Measurements from ENCODE around the gene USHBP1.
"Not testable (repeated sequence)": the region's sequence is repeated elsewhere in the genome, so short reads cannot be mapped to it uniquely, and the experiment has no call there.

The USHBP1 gene

DNA sequence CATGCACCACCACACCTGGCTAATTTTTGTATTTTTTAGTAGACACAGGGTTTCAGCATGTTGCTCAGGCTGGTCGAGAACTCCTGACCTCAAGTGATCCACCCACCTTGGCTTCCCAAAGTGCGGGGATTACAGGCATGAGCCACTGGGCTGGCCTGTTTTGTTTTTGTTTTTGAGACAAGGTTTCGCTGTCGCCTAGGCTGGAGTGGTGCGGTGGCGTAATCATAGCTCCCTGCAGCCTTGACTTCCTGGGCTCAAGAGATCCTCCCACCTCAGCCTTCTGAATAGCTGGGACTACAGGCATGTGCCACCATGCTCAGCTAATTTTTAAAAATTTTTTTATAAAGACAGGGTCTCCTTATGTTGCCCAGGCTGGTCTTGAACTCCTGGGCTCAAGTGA is 31.0 kb upstream of the USHBP1 start:
- DNase-seq, result not testable (repeated sequence)

DNA sequence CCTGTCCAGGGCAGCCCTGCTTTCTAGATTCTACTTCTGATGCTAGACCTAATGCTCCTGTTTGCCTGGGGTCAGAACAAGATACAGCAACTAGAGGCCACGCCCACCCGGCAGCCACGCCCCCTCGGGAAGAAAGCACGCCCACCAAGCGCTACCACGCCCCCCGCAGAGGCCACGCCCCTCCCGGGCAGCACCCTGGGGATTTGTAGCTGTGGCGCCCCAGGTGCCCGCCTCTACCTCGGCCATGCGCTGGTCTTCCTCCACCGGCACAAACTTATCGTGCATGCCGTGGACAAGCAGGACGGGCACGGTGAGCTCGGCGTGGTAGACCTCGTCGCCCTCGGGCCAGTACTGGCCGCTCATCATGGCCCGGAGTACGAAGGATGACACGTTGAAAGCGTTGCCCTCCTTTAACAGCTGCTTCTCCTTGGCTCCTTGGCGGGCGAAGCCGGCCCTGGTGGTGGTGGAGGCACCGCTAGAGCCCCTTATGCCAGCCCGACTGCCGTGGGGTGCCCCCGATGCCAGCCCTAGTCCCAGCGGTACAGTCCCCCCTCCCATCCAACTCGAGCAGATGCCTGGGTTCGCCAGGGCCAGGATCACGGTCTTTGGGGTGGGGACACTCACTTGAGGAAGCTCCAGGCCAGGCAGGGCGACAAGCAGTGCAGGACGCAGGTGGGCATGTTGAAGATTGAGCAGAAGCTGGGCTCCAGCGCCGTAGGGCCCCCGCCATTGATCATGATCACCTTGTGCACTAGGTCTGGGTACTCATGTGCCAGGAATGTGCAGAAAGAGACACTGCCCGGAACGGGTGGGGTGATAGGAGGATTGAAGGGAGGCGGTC is 29.7 kb upstream of the USHBP1 start:
- DNase-seq, result no peak

DNA sequence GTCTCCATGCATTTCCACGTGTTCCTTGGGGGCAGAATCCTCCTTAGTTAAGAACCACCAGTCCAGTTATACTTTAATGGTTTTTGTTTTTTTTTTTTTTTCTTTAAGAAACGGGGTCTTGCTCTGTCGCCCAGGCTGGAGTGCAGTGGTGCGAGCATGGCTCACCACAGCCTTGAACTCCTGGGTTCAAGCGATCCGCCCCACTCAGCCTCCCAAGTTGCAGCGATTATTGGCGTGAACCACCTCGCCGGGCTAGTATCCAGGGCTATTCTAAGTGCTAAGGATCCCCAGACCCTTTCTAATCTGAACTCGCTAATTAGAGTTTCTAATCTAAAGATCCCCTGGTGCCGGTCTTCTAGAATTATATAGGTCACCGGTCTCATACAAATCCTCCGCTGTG is 29.1 kb upstream of the USHBP1 start:
- no peak for DNase-seq

DNA sequence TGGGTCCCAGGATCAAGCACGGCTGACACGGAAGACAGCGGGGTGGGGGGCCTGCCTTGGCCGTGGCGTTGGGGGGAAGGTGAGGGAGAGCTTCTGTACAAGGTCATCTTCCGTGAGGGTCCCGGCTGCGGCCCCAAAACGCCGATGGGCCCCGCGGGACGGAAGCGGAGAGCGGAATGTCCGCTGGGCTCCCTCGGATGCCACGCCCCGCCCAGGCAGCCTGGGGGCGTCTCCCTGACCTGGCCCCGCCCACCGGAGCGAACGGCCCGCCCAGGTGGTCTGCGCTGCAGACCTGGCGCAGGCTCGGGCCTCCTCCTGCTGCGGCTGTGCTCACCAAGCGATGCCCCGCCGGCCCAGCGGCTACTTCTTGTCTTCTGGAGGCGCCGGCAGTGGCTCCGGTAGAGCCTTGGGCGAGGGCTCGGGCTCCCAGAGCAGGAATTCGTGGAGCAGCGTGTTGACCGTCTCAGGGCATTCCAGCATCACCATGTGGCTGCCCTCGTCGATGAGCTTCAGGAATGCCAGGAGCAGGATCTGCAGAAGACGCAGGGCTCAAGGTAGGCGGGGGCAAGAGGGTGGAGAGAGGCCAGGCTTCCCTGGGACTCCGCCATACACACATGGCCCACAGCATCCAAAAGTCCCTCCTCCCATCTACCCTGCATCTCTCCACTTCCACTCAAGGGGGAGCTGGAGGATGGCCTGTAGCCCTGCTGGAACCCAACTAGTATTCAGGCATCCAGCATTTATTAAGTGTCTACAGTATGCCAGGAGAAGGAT is 27.9 kb upstream of the USHBP1 start:
- DNase-seq, result peak; percentile 86

DNA sequence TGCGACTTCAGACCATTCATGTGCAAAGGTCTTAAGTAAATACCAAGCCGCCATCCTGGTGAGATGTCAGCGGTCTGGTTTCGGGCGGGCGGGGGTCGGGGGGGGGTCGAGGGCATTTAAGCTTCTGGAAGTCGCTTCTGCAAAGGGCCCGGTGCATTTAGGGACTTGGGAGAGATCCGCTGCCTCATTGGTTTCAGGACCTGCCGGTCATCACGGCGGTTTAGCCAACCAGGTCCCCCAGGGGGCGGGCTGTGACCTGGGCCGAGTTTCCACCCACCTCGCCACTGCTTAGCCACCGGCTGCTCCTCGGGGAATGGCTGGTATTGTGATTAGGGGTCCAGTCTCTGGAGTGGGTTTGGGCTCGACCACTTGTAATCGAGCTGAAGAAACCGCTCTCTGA is 24.9 kb upstream of the USHBP1 start:
- peak; percentile 84 for DNase-seq

DNA sequence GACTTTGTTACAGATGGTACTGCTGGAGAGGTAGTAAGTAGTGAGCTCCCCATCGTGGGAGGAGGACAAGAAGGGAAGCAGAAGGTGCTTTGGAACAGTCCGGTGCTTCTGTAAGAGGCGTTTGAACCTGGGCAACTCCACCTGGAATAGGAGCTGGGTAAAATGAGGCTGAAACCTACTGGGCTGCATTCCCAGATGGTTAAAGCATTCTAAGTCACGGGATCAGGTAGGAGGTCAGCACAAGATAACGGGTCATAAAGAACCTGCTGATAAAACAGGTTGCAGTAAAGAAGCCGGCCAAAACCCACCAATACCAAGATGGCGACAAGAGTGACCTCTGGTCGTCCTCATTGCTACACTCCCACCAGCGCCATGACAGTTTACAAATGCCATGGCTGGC is 22.2 kb upstream of the USHBP1 start:
- no peak for DNase-seq

DNA sequence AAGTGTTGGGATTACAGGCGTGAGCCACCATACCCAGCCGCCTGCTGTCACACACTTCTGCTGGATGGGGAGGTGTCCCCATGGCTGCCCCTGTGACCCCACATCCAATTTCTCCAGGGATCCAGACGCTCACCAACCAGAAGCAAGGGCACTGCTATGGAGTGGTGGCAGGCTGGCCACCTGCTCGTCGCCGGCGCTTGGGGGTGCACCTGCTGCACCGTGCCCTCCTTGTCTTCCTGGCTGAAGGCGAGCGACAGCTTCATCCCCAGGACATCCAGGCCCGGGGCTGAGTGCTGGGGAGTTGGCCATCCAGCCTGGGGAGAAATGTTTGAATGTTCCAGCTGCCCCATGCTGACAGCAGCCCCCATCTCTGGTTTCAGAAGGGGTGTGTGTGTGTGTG is 21.7 kb upstream of the USHBP1 start:
- no peak for DNase-seq

DNA sequence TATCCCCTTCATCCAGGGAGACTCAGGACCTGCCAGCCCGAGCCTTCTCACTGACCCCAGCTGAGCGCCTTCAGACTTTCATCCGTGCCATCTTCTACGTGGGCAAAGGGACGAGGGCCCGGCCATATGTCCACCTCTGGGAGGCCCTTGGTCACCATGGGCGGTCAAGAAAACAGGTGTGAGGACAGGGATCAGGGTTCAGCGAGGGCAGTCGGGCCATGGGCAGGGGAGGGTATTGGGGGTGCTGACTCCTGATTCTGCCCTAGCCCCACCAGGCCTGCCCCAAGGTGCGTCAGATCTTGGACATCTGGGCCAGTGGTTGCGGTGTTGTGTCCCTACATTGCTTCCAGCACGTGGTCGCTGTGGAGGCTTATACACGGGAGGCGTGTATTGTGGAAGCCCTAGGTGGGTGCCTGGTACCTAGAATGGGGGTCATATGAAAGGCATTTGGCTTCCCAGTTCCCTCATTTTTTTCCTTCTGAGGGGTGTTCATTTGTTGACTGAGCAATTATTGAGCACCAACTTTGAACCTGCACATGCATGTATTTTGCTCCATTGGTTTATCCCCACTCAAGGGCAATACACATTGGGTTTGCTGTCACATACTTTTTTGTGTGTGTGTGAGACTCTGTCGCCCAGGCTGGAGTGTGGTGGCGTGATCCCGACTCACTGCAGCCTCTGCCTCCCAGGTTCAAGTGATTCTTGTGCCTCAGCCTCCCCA is 21.0 kb upstream of the USHBP1 start:
- DNase-seq, result no peak

DNA sequence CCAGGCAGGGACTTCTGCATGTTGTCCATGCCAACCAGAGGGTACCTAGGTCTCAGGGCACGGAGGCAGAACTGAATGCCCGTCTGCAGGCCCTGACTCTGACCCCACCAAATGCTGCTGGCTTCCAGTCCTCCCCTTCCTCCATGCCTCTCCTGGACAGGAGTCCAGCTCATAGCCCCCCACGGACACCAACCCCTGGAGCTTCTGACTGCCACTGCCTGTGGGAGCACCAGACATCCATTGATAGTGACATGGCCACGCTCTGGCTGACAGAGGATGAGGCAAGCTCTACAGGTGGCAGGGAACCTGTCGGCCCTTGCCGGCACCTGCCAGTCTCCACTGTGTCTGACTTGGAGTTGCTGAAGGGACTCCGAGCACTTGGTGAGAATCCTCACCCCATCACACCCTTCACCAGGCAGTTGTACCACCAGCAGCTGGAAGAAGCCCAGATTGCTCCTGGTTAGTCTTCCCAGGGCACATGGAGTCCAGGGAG is 19.0 kb upstream of the USHBP1 start:
- no peak for DNase-seq

DNA sequence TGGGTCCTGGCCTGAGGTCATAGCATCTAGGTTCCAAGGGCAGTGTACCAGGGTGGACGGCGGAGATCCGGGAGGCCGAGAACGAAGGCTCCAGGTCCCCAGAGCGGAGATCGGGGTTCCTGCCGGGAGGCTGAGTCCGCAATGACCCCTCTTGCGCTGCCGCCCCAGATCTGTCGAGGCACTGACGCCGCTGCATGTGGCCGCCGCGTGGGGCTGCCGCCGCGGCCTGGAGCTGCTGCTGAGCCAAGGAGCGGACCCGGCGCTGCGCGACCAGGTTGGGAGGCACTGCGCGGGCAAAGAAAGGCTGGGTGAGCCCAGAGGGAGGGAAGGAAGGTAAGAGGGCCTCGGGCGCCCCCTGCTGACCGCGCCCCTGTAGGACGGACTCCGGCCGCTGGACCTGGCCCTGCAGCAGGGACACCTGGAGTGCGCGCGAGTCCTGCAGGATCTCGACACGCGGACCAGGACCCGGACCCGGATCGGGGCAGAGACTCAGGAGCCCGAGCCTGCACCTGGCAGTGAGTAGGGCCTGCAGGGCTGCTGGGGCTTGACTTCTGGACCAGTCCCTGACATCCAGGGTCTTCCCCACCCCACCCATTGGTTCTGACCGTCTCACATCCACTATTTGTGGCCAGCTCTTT is 18.1 kb upstream of the USHBP1 start:
- DNase-seq, result peak; percentile 93

DNA sequence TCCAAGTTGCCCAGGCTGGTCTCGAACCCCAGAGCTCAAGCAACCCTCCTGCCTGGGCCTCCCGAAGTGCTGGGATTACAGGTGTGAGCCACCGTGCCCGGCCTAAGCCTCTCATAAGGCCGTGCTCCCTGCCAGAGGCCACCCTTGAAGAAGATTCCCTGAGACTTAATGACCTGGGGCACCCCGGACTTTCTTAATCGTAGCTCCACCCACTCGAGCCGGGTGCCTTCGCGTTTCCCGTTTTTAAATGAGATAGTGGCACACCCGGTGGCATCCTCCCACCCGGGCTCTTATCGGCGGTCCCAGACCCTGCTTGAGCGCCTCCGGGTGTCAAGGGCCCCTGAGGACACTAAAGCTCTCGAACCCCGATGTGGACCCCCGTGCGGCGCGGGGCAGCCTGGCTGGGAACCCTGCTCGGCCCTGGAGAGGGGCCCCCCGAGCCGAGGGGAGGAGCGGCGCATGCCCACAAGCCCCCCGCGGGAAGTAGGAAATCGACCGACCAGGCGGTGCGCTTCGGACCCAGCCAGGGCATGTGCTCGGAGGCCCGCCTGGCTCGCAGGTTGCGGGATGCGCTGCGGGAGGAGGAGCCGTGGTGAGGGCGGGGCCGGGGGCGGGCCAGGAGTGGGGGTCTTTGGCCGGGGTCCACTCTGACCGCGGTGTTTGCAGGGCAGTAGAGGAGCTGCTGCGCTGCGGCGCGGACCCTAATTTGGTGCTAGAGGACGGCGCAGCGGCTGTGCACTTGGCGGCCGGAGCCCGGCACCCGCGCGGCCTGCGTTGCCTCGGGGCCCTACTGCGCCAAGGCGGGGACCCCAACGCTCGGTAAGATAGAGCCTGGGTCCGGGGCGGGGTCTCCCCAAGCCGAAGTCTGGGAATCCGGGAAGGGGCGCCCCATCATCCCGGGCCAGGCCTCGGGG is 17.1 kb upstream of the USHBP1 start, which contains the start of gene ANKLE1:
ANKLE1 (plus strand) TSS at position 511 of the 914 bp plus-strand sequence; CDS start at position 531, 20 bp downstream.
- DNase-seq, result peak; percentile 72

DNA sequence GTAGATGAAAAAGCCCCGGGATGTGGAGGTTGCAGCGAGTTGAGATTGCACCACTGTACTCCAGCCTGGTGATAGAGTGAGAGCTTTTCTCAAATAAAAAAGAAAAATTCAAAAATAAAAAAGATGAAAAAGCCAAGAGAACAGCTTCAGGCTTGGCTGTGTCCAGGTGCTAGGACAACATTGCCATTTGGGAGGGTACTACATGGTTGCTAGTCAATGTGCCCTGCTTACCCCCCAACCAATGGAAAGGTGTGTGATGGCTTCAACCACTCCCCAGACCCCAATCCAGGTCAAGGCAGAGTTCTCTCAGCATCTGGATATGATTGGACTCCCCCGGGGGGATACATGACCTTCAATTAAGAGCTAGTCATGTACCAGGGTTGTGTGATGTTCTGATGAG is 14.9 kb upstream of the USHBP1 start:
- no peak for DNase-seq

DNA sequence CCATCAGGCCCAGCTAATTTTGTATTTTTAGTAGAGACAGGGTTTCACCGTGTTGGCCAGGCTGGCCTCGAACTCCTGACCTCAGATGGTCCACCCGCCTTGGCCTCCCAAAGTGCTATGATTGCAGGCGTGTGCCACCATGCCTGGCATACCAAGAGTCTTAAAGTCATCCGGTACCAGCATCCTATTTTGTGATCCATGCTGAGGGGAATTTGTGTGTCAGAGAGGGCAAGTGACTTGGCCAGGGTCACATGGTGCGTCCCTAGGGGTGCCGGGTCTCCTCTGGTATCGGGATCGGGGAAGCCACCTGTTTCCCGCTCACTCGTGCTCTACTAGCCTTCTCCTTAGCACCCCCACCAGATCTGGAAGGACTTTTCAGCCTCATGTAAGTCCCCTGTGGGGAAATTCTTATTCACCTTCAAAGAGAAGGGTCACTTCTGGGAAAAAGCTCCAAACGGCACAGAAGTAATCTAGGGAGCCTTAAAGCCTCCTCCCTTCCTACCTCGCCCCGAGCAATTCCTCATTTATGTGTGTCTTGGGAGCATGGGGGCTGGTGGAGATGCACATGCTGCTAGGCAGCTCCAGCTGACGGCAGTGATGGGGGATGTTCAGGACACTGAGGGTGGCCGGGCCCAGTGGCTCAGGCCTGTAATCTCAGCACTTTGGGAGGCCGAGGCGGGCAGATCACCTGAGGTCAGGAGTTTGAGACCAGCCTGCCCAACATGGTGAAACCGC is 11.1 kb upstream of the USHBP1 start:
- no peak for DNase-seq

DNA sequence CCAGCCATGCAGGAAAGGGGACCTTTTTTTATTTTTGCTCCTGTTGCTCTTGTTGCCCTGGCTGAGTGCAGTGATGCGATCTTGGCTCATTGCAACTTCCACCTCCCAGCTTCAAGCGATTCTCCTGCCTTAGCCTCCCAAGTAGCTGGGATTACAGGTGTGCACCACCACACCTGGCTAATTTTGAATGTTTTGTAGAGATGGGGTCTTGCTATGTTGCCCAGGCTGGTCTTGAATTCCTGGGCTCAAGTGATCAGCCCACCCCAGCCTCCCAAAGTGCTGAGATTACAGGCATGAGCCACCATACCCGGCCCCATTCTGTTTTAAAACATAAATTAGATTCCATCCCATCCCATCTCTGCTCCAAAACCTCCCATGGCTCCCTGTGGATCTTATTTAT is 10.3 kb upstream of the USHBP1 start:
- DNase-seq, result not testable (repeated sequence)

DNA sequence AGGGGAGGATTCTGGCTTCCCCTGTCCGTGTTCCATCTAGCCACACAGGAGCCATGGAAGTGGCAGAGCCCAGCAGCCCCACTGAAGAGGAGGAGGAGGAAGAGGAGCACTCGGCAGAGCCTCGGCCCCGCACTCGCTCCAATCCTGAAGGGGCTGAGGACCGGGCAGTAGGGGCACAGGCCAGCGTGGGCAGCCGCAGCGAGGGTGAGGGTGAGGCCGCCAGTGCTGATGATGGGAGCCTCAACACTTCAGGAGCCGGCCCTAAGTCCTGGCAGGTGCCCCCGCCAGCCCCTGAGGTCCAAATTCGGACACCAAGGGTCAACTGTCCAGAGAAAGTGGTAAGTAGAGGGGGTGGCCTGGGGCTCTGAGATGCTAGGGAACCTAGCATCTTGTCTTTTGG is 4.2 kb upstream of the USHBP1 start:
- no peak for DNase-seq

DNA sequence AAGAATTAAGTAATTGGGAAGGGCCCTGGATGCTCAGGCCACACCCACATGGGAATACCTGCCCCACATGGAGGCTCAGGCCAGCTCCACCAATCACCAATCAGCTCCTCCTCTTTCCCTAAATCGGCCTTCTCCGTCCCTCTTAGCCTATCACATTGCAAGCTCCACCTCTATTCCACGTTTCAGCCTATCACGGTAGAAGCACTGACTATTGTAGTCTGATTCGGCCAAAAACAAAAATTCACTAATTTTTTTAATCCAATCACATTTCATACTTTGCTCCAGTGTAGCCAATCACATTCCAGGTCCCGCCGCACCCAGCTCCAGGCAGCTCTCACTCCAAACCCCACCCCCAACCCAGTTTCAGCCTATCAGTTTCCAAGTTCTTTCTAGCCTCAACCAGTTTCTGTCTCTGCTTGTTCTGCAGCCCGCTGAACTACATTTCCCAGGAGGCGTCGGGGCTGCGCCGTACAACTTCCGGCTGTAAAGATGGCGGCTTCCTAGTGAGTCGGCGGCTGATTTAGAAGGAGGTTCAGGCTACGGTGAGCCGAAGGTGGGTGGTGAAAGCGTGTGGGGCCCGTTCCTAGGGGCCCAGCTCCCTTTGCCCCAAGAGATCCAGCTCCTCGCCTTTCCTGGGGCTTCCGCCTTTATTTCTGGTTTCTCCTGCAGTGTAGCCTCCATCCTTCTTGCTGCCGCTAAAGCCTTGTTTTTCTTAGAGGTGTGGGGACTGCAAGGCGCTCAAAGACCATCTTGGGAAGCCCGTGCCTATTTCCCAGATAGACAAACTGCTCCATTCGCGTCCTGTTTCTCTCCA is 2.6 kb upstream of the USHBP1 start, which contains the start of gene BABAM1:
BABAM1 (plus strand) TSS at position 469 of the 814 bp plus-strand sequence. CDS start 1,364 bp downstream, outside the sequence.
- DNase-seq, result peak; percentile 99

DNA sequence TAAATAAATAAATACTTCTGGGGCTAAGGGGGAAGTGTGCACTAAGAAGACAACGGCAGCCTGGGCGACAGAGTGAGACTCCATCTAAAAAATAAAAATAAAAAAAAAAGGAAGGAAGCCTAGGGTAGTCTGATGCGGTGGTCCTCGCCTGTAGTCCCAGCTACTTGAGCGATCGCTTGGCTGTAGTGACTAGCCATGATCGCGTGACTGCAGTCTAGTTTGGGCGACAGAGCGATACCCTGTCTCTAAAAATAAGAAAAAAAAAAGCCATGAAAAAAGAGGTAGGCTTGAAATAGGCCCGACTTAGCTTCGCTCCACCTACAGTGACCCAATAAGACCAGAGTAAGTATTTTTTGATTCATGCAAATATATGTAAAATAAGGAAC is 2.0 kb upstream of the USHBP1 start:
- DNase-seq, result no peak

DNA sequence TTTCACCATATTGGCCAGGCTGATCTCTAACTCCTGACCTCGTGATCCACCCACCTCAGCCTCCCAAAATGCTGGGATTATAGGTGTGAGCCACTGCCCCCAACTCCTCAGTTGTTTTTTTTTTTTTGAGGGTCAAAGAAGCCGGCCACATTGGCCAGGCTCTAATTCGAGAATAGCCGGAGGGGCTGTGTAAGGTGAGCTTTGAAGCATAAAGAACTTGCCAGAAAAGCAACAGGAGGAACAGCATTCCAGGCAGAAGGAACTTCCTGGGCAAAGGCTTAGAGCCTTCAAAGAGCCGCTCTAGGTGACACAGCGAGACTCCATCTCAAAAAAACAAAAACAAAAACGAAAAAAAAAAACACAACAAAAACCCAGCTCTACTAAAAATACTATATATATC is 1.5 kb upstream of the USHBP1 start:
- DNase-seq, result no peak

DNA sequence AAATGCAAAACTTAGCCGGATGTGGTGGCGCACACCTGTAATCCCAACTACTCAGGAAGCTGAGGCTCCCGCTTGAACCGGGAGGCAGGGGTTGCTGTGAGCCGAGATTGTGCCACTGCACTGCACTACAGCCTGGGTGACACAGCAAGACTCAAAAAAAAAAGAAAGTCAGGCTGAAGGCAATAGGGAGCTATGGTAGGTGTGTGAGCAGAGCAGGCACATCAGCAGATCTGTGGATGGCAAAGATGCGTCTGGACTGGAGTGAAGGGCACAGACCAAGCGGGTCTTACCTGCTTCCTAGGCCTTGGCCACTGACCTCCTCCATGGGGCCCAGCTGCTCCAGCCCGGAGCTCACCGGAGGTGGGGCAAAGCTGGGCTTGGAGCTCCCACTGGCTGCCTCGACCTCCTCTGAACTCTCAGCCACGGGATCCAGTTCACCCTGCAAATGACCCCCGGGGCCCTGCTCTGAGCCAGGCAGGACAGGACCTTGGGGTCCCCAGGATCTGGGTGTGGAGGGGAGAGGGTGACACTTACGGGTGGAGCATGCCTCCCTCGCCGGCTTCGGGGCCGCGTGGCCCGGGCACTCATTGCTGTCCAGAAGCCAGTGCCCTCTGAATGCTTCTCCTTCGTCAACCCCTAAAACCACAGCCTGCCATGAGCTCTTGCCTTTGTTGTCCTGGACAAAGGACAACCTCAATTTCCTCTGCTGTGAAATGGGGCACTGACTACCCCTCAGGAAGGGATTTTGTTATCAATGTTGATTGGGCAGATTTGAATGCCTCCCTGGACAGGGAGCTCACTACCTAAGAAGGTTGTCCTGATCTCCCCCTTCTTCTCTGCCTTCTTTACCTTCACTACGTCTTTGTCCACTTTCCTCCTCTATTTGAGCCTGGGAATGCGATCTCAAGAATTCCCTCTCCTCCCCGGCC is 569 bp downstream of the USHBP1 start:
- no peak for DNase-seq

Data from eye (tissue), 1 donor.